HG02981 (cell line): ENCODE measurements around the gene UGT1A9.
"Not testable (repeated sequence)": the region's sequence is repeated elsewhere in the genome, so short reads cannot be mapped to it uniquely, and the experiment has no call there.

Experiments used
- ATAC-seq: cut with Tn5 transposase; IDR thresholded peaks from one replicate; pipeline ENCODE4 v1.9.1; 2021; ENCODE audit warnings: mild to moderate bottlenecking, moderate library complexity; ENCODE audit not compliant: unreplicated experiment

The UGT1A9 gene

GRCh38 chr2:233680361-233681045, 8.8 kb downstream of the UGT1A9 start:
- no peak for ATAC-seq

DNA sequence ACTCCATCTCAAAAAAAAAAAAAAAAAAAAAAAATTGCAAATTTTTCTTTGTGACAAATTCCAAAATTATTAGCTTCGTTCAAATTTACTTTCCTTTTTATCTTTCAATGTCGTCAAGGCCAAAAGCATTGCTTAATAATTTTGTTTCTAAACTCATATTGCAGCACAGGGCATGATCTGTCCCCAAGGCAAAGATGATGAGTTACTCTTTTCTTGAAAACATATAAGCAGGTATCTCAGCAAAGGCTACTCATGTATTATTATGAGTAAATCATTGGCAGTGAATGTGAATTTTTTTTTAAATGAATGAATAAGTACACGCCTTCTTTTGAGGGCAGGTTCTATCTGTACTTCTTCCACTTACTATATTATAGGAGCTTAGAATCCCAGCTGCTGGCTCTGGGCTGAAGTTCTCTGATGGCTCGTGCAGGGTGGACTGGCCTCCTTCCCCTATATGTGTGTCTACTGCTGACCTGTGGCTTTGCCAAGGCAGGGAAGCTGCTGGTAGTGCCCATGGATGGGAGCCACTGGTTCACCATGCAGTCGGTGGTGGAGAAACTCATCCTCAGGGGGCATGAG, 9.9 kb downstream of the UGT1A9 start, which contains the start of gene UGT1A7:
Gene UGT1A7, plus strand, starts transcription at position 381 of the 579 bp plus-strand sequence. Its CDS starts 37 bp downstream, at position 418.
- ATAC-seq: no peak

GRCh38 chr2:233684640-233685039, 12.9 kb downstream of the UGT1A9 start:
- ATAC-seq: no peak

DNA sequence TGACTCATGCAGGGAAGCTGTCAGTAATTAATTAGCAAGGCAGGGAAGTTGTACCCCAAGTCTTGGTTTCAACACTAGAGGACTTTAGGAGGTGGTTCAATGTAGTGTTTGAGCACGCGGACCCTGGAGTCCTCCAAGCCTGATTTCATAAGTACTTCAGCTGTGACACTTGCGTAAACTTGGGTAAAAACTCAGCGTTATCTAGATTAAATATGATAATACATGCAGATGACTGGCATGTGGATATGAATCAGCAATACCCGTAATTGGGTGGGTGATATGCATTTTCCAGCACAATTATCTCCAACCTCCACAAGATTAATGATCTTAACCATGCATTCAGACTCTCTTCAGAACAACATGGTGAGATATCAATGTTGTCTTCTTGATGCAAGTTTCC, 15.2 kb downstream of the UGT1A9 start:
- ATAC-seq: no peak

GRCh38 chr2:233688341-233688740, 16.6 kb downstream of the UGT1A9 start:
- ATAC-seq: no peak

GRCh38 chr2:233689031-233689430, 17.3 kb downstream of the UGT1A9 start:
- ATAC-seq: no peak

DNA sequence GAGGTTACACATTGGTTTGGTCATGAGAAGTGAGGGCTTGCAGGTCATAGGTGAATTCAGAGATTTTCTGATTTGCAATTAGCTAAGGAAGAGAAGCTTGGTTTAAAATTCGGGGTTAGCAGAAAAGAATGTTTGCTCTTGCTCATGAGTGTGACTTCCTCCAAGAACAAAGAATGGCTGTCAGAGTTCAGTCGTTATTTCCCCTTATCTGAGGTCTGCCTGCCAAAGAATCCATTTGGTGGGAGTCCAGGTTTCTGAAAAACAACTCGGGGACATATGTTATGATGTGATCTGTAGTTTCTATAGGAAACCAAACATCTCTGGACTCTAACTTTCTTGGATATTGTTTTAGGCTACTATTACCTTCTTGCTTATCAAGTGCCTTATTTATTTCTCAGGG, 17.8 kb downstream of the UGT1A9 start:
- ATAC-seq: no peak

- no peak for ATAC-seq
Observed at GRCh38 chr2:233690444-233690843, 18.7 kb downstream of the UGT1A9 start.

DNA sequence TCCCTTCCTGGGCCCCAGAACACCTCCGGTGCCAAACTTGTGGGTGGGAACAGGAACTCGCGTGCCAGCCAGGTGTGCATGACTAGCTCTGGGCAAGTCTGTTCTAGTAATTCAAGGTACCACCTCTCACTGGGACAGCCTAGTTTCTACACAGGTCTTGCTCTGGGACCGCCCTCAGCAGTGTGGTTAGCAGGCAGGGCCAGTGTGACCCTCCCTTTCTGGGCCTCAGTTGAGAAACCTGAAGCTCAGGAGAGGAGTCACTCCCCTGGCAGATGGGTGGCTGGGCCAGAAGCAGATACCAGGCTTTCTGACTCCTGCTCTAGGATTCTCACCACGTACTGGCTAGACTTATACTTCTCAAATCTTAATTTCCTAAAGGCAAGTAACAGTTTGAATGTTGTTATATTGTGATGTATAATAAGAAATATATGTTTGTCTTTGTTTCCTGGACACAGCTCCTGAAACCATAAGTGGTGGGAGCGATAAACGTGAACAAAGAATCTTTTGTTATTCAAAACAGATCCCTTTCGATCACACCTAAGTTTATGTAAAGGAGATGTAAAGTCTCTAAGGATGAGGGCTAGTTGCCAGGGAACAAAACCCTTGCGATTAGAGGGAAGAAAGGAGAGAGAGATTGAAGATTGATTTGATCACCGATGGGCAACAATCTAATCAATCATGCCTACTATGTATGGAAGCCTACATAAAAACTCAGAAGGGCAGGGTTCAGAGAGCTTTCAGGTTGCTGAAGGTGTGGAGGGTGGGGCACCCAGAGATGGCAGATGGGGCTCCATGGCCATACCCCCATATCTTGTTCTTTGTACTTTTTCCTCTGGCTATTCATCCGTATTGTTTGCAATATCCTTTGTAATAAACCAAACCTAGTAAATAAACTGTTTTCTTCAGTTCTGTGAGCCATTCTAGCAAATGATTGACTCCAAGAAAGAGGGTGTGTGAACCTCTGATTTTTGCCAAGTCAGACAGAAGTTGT, 20.0 kb downstream of the UGT1A9 start:
- no peak for ATAC-seq

- no peak for ATAC-seq
Observed at GRCh38 chr2:233692648-233693047, 20.9 kb downstream of the UGT1A9 start, which contains the start of gene UGT1A6. TSS of gene UGT1A6 (plus strand) at chr2:233692890. CDS start at chr2:233693005, 115 bp downstream.

GRCh38 chr2:233693963-233694362, 22.3 kb downstream of the UGT1A9 start:
- ATAC-seq: no peak

- ATAC-seq: no peak
Observed at GRCh38 chr2:233698740-233699139, 27.0 kb downstream of the UGT1A9 start.

- ATAC-seq: no peak
Observed at GRCh38 chr2:233699424-233700027, 27.8 kb downstream of the UGT1A9 start.

- no peak for ATAC-seq
Observed at GRCh38 chr2:233700028-233700635, 28.4 kb downstream of the UGT1A9 start.

GRCh38 chr2:233700842-233701241, 29.1 kb downstream of the UGT1A9 start:
- ATAC-seq: not testable (repeated sequence)

GRCh38 chr2:233702238-233702637, 30.5 kb downstream of the UGT1A9 start:
- ATAC-seq: no peak

GRCh38 chr2:233705911-233706506, 34.3 kb downstream of the UGT1A9 start:
- no peak for ATAC-seq

DNA sequence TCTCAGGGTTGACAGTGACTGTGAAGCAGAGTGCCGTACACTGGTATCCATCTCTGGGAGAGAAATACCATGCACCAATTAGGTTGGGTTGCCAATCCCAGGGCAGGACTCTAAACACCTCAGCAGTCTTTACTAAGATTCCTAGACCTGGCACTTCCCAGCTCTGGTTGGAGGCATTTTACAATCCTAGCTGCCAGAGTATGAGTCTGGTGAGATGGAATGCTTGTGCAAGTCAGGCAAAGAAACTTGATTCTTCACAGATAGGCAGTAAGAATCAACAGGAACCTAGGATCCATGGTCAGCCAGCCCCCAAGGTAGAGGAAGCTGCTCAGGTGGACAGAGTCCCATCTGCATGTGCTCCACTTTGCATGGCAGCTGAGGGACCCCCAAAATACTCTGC, 35.0 kb downstream of the UGT1A9 start:
- ATAC-seq: no peak

DNA sequence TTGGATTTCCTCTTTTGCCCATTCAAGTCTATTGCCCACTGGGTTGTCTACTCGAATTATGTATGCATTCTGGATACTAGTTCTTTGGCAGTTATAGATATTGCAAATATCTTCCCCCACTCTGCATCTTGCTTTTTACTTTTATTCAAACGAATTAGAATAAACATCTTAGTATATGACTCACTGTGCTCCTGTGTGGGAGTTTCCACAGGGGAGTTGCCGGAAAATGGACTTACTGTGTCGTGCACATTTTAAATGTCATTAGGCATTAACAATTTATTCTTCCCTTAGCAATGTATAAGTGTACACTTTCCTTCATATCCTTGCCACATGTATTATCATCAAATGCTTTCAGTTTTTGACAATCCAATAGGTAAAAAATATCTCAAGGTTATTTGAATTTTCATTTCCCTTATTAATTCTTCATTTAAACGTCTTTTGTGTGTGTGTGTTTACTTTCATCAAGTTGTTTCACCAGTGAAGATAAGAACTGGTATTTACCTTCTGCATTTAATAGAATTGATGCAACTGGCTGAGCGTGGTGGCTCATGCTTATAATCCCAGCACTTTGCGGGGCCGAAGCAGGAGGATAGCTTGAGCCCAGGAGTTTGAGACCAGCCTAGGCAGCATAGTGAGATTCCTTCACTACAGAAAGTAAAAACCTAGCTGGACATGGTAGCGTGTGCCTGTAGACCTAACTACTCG, 36.4 kb downstream of the UGT1A9 start:
- no peak for ATAC-seq

DNA sequence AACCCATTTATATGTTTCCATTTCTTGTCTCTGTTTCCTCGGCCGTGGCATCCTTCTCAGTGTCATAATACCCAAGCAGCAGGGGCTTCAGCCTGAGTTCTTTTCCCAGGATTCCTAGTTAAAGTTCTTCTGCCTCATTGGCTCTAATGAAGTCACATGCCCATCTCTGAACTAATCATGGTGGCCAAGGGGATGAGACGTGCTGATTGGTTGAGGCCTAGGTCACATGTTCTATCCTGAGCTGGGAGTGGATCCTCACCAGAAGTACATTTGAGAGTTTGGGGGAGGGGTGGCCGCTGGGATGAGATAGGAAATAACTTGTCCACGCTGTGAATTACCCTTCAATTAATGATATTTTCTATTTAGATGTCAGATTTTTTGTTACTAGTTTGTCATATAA, 37.2 kb downstream of the UGT1A9 start:
- no peak for ATAC-seq
